SH-SY5Y (cell line): ENCODE data around the gene BCAP31.

Experiments
- GATA2 ChIP-seq: IDR thresholded peaks from 2 replicates; pipeline ENCODE4 v1.6.1; 2011; ENCODE audit warnings: mild to moderate bottlenecking, low read depth, low read length
- GATA3 ChIP-seq: IDR thresholded peaks from 2 replicates; pipeline ENCODE4 v1.6.1; 2011; ENCODE audit warnings: low read depth, mild to moderate bottlenecking, low read length, moderate library complexity

GRCh38 chrX:153766871-153767673 lies 42.9 kb upstream of the BCAP31 start:
- TF ChIP-seq GATA2 (no peak), GATA3 (no peak)
